Fibroblast of skin of scalp (primary cell): Measurements from ENCODE around the gene ADK.

Experiments
- DNase-seq: peaks from one replicate; pipeline ENCODE4 v3.0.0-alpha.2; 2013

Gene ADK

GRCh38 chr10:74371696-74372095 lies 220.7 kb downstream of the ADK start:
- peak; percentile 19 for DNase-seq

GRCh38 chr10:74373059-74373458 lies 222.0 kb downstream of the ADK start:
- DNase-seq: no peak

GRCh38 chr10:74377476-74377875 lies 226.5 kb downstream of the ADK start:
- no peak for DNase-seq

GRCh38 chr10:74379474-74379873 lies 228.5 kb downstream of the ADK start:
- no peak for DNase-seq

GRCh38 chr10:74380795-74381194 lies 229.8 kb downstream of the ADK start:
- DNase-seq: no peak

GRCh38 chr10:74381291-74381853 lies 230.4 kb downstream of the ADK start:
- no peak for DNase-seq

GRCh38 chr10:74382663-74383062 lies 231.6 kb downstream of the ADK start:
- DNase-seq: no peak

GRCh38 chr10:74383642-74384041 lies 232.6 kb downstream of the ADK start:
- DNase-seq: no peak

GRCh38 chr10:74384615-74385183 lies 233.7 kb downstream of the ADK start:
- no peak for DNase-seq

GRCh38 chr10:74388801-74389200 lies 237.8 kb downstream of the ADK start:
- no peak for DNase-seq

GRCh38 chr10:74391786-74392185 lies 240.8 kb downstream of the ADK start:
- no peak for DNase-seq

- peak; percentile 4 for DNase-seq
Observed at GRCh38 chr10:74394416-74394969, 243.5 kb downstream of the ADK start.

- DNase-seq: no peak
Observed at GRCh38 chr10:74400186-74400585, 249.2 kb downstream of the ADK start.

GRCh38 chr10:74406006-74406405 lies 255.0 kb downstream of the ADK start:
- no peak for DNase-seq

GRCh38 chr10:74415146-74415839 lies 264.3 kb downstream of the ADK start:
- no peak for DNase-seq

- no peak for DNase-seq
Observed at GRCh38 chr10:74417397-74417796, 266.4 kb downstream of the ADK start.

- DNase-seq: peak; percentile 20
Observed at GRCh38 chr10:74418285-74418872, 267.4 kb downstream of the ADK start.

GRCh38 chr10:74419491-74419951 lies 268.5 kb downstream of the ADK start:
- DNase-seq: no peak

GRCh38 chr10:74419958-74420375 lies 268.9 kb downstream of the ADK start:
- peak; percentile 27 for DNase-seq

GRCh38 chr10:74424565-74424964 lies 273.5 kb downstream of the ADK start:
- DNase-seq: no peak

GRCh38 chr10:74425456-74426001 lies 274.5 kb downstream of the ADK start:
- DNase-seq: no peak

GRCh38 chr10:74431816-74432215 lies 280.8 kb downstream of the ADK start:
- DNase-seq: no peak
